ENCODE measurements around the gene ARPC5.

The ARPC5 gene

DNA sequence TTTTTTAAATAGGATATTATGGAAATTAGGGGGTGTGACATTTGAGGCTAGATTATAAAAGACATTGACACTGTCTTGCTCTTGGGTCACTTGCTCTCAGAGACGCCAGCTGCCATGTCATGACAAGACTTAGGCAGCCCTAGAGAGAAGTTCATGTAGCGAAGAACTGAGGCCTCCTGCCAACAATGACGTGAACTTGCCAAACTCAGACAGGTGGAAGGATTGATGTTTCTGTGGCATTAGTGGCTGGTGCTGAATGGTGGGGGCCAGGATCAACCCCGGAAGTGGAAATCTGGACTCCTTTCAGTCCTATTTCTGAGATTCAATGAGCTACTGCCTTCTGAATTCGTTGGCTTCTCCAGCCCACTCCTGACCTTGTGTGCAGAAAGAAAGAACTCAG is 60.0 kb downstream of the ARPC5 start:
- H3K79me2 ChIP-seq, result no peaks in the 10 kb centered on the region
- H3K4me3 ChIP-seq (ENCODE audit: low read depth, low read length), result no peak overlapping the region
- H3K36me3 ChIP-seq (ENCODE audit: control insufficient read depth, insufficient read depth, low read length), result no peaks in the 10 kb centered on the region
- no peak overlapping the region for H2AFZ ChIP-seq
- no peaks in the 10 kb centered on the region for H3K4me1 ChIP-seq
- no peaks in the 10 kb centered on the region for H3K9me3 ChIP-seq (ENCODE audit: control insufficient read depth, low read length)
- no peaks in the 10 kb centered on the region for H3K27me3 ChIP-seq (ENCODE audit: control insufficient read depth, insufficient read depth, low read length)
- H3K4me2 ChIP-seq (ENCODE audit: low read length), result no peak overlapping the region
- H3K27ac ChIP-seq, result no peak overlapping the region
- no peak overlapping the region for H3K9ac ChIP-seq
- TF ChIP-seq, protein P1, sequence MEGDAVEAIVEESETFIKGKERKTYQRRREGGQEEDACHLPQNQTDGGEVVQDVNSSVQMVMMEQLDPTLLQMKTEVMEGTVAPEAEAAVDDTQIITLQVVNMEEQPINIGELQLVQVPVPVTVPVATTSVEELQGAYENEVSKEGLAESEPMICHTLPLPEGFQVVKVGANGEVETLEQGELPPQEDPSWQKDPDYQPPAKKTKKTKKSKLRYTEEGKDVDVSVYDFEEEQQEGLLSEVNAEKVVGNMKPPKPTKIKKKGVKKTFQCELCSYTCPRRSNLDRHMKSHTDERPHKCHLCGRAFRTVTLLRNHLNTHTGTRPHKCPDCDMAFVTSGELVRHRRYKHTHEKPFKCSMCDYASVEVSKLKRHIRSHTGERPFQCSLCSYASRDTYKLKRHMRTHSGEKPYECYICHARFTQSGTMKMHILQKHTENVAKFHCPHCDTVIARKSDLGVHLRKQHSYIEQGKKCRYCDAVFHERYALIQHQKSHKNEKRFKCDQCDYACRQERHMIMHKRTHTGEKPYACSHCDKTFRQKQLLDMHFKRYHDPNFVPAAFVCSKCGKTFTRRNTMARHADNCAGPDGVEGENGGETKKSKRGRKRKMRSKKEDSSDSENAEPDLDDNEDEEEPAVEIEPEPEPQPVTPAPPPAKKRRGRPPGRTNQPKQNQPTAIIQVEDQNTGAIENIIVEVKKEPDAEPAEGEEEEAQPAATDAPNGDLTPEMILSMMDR (IDR thresholded peaks at IDR 0.05), result no peak

DNA sequence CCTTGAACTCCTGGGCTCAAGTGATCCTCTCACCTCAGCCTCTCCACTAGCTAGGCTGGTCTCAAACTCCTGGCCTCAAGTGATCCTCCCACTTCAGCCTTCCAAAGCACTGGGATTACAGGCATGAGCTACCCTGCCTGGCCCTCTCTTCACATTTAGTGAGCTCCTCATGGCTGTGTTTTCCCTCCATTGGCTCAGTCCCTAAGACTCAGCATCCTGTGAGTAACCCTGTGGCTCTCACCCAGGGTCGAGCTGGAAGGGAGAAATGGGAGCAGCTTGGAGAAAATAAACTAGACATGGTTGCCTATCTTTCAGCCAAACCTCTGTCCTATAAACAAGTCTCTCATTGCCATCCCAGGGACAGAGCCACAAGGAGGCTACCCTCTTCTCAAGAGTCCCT is 62.9 kb downstream of the ARPC5 start:
- H3K36me3 ChIP-seq (ENCODE audit: control insufficient read depth, insufficient read depth, low read length), result no peaks in the 10 kb centered on the region

DNA sequence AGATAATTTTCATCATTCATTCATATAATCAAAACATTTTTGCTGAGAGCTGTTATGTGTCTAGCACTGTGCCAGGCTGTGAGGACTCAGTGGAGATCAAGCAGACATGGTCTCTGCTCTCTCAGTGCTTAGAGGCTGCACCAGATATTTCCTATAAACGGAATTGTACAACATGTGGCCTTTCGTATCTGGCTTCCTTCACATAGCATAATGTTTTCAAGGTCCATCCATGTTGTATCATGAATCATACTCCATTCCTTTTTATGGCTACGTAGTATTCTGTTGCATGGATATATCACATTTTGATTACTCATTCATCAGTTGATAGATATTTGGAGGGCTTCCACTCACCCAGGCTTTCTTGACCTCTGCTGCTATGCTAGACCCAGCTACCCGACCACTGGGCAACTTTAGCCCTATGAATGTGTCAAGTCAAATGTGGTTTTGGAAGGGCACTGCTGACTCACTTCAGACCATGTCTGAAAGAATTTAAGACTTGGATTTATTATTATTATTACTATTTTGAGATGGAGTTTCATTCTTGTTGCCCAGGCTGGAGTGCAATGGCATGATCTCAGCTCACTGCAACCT is 63.8 kb downstream of the ARPC5 start:
- Histone ChIP-seq H3K4me2 (ENCODE audit: low read length) (no peak overlapping the region), H3K79me2 (no peaks in the 10 kb centered on the region), H3K4me1 (no peaks in the 10 kb centered on the region)

More for the DNA sequence above, 62.9 kb downstream of the ARPC5 start:
- H3K79me2 ChIP-seq, result no peaks in the 10 kb centered on the region
- TF ChIP-seq, protein P1 (IDR thresholded peaks at IDR 0.05), result no peak
- no peak overlapping the region for H2AFZ ChIP-seq
- no peak overlapping the region for H3K4me3 ChIP-seq (ENCODE audit: low read depth, low read length)
- no peak overlapping the region for H3K9ac ChIP-seq
- no peak overlapping the region for H3K4me2 ChIP-seq (ENCODE audit: low read length)
- no peaks in the 10 kb centered on the region for H3K27me3 ChIP-seq (ENCODE audit: control insufficient read depth, insufficient read depth, low read length)
- H3K9me3 ChIP-seq (ENCODE audit: control insufficient read depth, low read length), result no peaks in the 10 kb centered on the region
- H3K27ac ChIP-seq, result no peak overlapping the region
- H3K4me1 ChIP-seq, result no peaks in the 10 kb centered on the region

More for the DNA sequence above, 63.8 kb downstream of the ARPC5 start:
- no peak overlapping the region for H2AFZ ChIP-seq
- H3K27me3 ChIP-seq (ENCODE audit: control insufficient read depth, insufficient read depth, low read length), result no peaks in the 10 kb centered on the region
- H3K36me3 ChIP-seq (ENCODE audit: control insufficient read depth, insufficient read depth, low read length), result no peaks in the 10 kb centered on the region
- no peak overlapping the region for H3K27ac ChIP-seq
- H3K9ac ChIP-seq, result no peak overlapping the region
- TF ChIP-seq, protein P1 (IDR thresholded peaks at IDR 0.05), result no peak
- H3K4me3 ChIP-seq (ENCODE audit: low read depth, low read length), result no peak overlapping the region
- no peaks in the 10 kb centered on the region for H3K9me3 ChIP-seq (ENCODE audit: control insufficient read depth, low read length)

Data from parathyroid adenoma (tissue), 2 donors.